ENCODE results near the gene GPR156. TPM values are rescaled to one million over a fixed set of nuclear protein-coding genes. Genes with fewer than 3 reads are reported as not detected.

The GPR156 gene
- total and polyA plus RNA-seq, 10 of the 15 experiments (the other 5 are each of a cell fraction or from before 2014, with no cell fraction given) = 0.08 to 0.15 (median 0.11) TPM; not detected in 6

DNA sequence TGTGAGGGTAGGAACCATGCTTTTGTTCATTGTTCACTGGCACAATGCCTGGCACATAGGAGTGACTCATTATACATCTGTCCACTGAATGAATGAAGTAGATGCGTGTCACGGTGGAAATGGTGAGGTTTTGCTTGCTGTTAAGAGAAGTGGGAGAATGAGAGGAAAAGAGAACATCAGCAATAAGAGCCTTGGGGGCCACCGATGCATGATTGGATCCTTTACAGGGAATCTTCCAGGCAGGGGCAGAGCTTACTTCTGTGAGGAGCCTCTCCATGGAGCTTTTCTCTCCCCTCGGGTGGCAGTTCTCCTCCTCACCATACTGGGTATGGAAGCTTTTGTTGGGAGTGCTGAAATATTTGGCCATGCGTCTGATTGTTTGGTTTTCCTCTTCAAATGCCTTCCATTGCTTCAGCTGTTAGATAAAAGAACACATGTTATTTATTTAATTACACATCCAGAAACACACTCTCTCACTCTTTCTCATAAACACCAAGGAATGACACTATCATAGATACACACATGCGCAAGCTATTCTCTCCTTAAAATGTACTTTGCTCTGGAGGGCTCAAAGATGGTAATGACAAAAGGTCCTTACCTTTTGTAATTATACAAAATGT, 111.9 kb downstream of the GPR156 start:
- Histone ChIP-seq H3K4me1 (ENCODE audit: control insufficient read depth, insufficient read depth, low read length) (no peaks in the 10 kb centered on the region), H3K9me3 (replicated peaks; ENCODE audit: control insufficient read depth, insufficient read depth, low read length) (no peaks in the 10 kb centered on the region), H4K20me1 (ENCODE audit: control insufficient read depth, insufficient read depth) (no peaks in the 10 kb centered on the region), H3K27ac (ENCODE audit: control insufficient read depth, insufficient read depth) (no peak overlapping the region), H3K4me3 (no peak overlapping the region), H3K36me3 (ENCODE audit: control insufficient read depth in 2 of 2, insufficient read depth in 2 of 2, low read length in 1 of 2) (no peaks in the 10 kb centered on the region), H3K27me3 (replicated peaks in 1 of 2; ENCODE audit: control insufficient read depth in 2 of 2, insufficient read depth in 2 of 2, low read length in 1 of 2) (no peaks in the 10 kb centered on the region; a peak in 1 of 4 replicates), H3K79me2 (ENCODE audit: control insufficient read depth, insufficient read depth, low read length) (no peaks in the 10 kb centered on the region), H3K9ac (ENCODE audit: control insufficient read depth, insufficient read depth, low read length) (no peak overlapping the region), H2AFZ (ENCODE audit: control insufficient read depth, low read depth, low read length) (no peak overlapping the region), H3K4me2 (ENCODE audit: control insufficient read depth, insufficient read depth) (no peak overlapping the region)
- 68% methylated on average over 6 of the region's 6 CpGs for WGBS (ENCODE audit: insufficient coverage, insufficient replicate concordance, low lambda C conversion rate, missing lambda C conversion rate)
- ChIA-PET SMC1A (ENCODE audit: uncharacterized antibody, unreplicated experiment) (interaction anchor here (1.4 to 1.7 kb wide), 2 partner anchors 13 to 26 kb away, joined by 3 to 5 read pairs; no protein-coding TSS in a partner anchor), RAD21 (ENCODE audit: unreplicated experiment) (interaction anchor here (0.6 to 1.2 kb wide), 4 partner anchors 14 to 281 kb away, joined by 3 to 4 read pairs (median 3); no protein-coding TSS in a partner anchor), POLR2A (interaction anchor here (0.6 kb wide), 1 partner anchor 212 kb away, joined by 3 read pairs; no protein-coding TSS in a partner anchor), CTCF (interaction anchor here (0.6 to 1.2 kb wide), 3 partner anchors 21 to 281 kb away, joined by 3 to 7 read pairs (median 3); no protein-coding TSS in a partner anchor)
- no peak for FAIRE-seq
- intact Hi-C loops (cut with micrococcal nuclease; ENCODE audit: unreplicated experiment) (no loop called here), in situ Hi-C loops (cut with MboI) (no loop called here)
- BruUV-seq (replicated peaks) = no TSS peak
- ATAC-seq = no peak
- DNase-seq (ENCODE audit: low read depth, low spot score) = no peak
- no peak for TF ChIP-seq KLF5 (IDR thresholded peaks at IDR 0.05; ENCODE audit: partially characterized antibody)
- TF ChIP-seq E2F8 (IDR thresholded peaks at IDR 0.05; ENCODE audit: low read depth, partially characterized antibody) = no peak
- no peak for TF ChIP-seq ZNF592 (IDR thresholded peaks at IDR 0.05)
- no peak for TF ChIP-seq SMAD5 (IDR thresholded peaks at IDR 0.05; ENCODE audit: low read depth)
- no peak for TF ChIP-seq SMARCA5 (IDR thresholded peaks at IDR 0.05)
- no peak for TF ChIP-seq RAD51 (IDR thresholded peaks at IDR 0.05)
- no peak for TF ChIP-seq BCLAF1 (IDR thresholded peaks at IDR 0.05)
- no peak for TF ChIP-seq CHD1 (IDR thresholded peaks at IDR 0.05; ENCODE audit: low read depth, low read length)
- TF ChIP-seq NR2C2 (IDR thresholded peaks at IDR 0.05; ENCODE audit: borderline replicate concordance, control insufficient read depth, insufficient read length, low read depth) = no peak
- TF ChIP-seq EGR1 (IDR thresholded peaks at IDR 0.05; ENCODE audit: borderline replicate concordance in 1 of 2, low read depth in 2 of 2, low read length in 2 of 2) = no peak
- no peak for TF ChIP-seq CHD4 (IDR thresholded peaks at IDR 0.05)
- no peak for TF ChIP-seq SREBF1 (IDR thresholded peaks at IDR 0.05; ENCODE audit: low read length)
- TF ChIP-seq SRF (IDR thresholded peaks at IDR 0.05; ENCODE audit: low read depth in 2 of 2, low read length in 2 of 2) = no peak
- no peak for TF ChIP-seq BHLHE40 (IDR thresholded peaks at IDR 0.05; ENCODE audit: borderline replicate concordance in 1 of 2, low read depth in 2 of 2, low read length in 1 of 2)

Data from GM12878 (cell line).